Fibroblast of skin of abdomen (primary cell): Measurements from ENCODE around the gene LRRC8D.
"Not testable (repeated sequence)": the region's sequence is repeated elsewhere in the genome, so short reads cannot be mapped to it uniquely, and the experiment has no call there.

Experiments
- DNase-seq: peaks from one replicate; pipeline ENCODE4 v3.0.0-alpha.2; 2013

LRRC8D gene

GRCh38 chr1:89962024-89962741 is 141.4 kb downstream of the LRRC8D start:
- DNase-seq = peak; percentile 38

GRCh38 chr1:89962742-89963075 is 141.9 kb downstream of the LRRC8D start:
- DNase-seq = peak; percentile 60

- DNase-seq = no peak
Observed at GRCh38 chr1:89965193-89965768, 144.4 kb downstream of the LRRC8D start.

- no peak for DNase-seq
Observed at GRCh38 chr1:89966656-89967055, 145.8 kb downstream of the LRRC8D start.

- no peak for DNase-seq
Observed at GRCh38 chr1:89971600-89971999, 150.8 kb downstream of the LRRC8D start.

GRCh38 chr1:89972024-89972423 is 151.2 kb downstream of the LRRC8D start:
- no peak for DNase-seq

GRCh38 chr1:89973471-89974127 is 152.8 kb downstream of the LRRC8D start:
- no peak for DNase-seq

- no peak for DNase-seq
Observed at GRCh38 chr1:89974256-89974655, 153.4 kb downstream of the LRRC8D start.

- DNase-seq = peak; percentile 78
Observed at GRCh38 chr1:89974696-89975470, 154.1 kb downstream of the LRRC8D start.

GRCh38 chr1:89975540-89976125 is 154.8 kb downstream of the LRRC8D start:
- no peak for DNase-seq

- DNase-seq = peak; percentile 87
Observed at GRCh38 chr1:89978755-89979154, 157.9 kb downstream of the LRRC8D start.

GRCh38 chr1:89980605-89981004 is 159.8 kb downstream of the LRRC8D start:
- no peak for DNase-seq

GRCh38 chr1:89982846-89983245 is 162.0 kb downstream of the LRRC8D start:
- not testable (repeated sequence) for DNase-seq

- DNase-seq = not testable (repeated sequence)
Observed at GRCh38 chr1:89984564-89985116, 163.8 kb downstream of the LRRC8D start.

- no peak for DNase-seq
Observed at GRCh38 chr1:89986020-89986419, 165.2 kb downstream of the LRRC8D start.
